HL-60 (cell line): Measurements from ENCODE around the gene ZFHX3.

Source experiments
- DNase-seq, 2 experiments: peaks; one replicate each; pipeline ENCODE4 v3.0.0-alpha.2; 2010 to 2020; ENCODE audit warnings: low read depth in 1 of 2, low spot score in 1 of 2
- H3K27ac ChIP-seq: fragments of 250-450 bp; sonication (Bioruptor Pico); replicated peaks from 2 replicates; pipeline ENCODE4 v1.5.1; 2020; ENCODE audit warnings: mild to moderate bottlenecking, moderate library complexity
- H3K27me3 ChIP-seq: fragments of 250-450 bp; sonication (Bioruptor Pico); 2 replicates; pipeline ENCODE4 v1.5.1; 2021; ENCODE audit warnings: mild to moderate bottlenecking, moderate library complexity; ENCODE audit not compliant: insufficient read depth, poor library complexity, severe bottlenecking
- H3K4me3 ChIP-seq: replicated peaks from 2 replicates; pipeline ENCODE4 v1.5.1; 2011; ENCODE audit warnings: mild to moderate bottlenecking, control low read depth, low read length; ENCODE audit not compliant: insufficient read depth
- CTCF ChIP-seq: IDR thresholded peaks from one replicate; pipeline ENCODE4 v1.5.1; 2011; ENCODE audit warnings: low read length, control low read depth, inconsistent platforms; ENCODE audit not compliant: insufficient read depth
- GABPA ChIP-seq: IDR thresholded peaks from 2 replicates; pipeline ENCODE4 v1.6.1; 2012; ENCODE audit warnings: low read depth
- POLR2AphosphoS5 ChIP-seq: IDR thresholded peaks from 2 replicates; pipeline ENCODE4 v1.6.1; 2012; ENCODE audit warnings: low read depth
- REST ChIP-seq: IDR thresholded peaks from 2 replicates; pipeline ENCODE4 v1.6.1; 2012; ENCODE audit warnings: low read depth; ENCODE audit not compliant: insufficient replicate concordance
- SPI1 ChIP-seq: IDR thresholded peaks from 2 replicates; pipeline ENCODE4 v1.6.1; 2012; ENCODE audit warnings: low read depth, mild to moderate bottlenecking, borderline replicate concordance

ZFHX3 gene

GRCh38 chr16:73062743-73063733, 15.1 kb upstream of the ZFHX3 start:
- TF ChIP-seq REST (no peak), GABPA (no peak), CTCF (no peak), SPI1 (no peak), POLR2AphosphoS5 (no peak)
- Histone ChIP-seq H3K27me3 (peaks cover 61% of the 10 kb centered on the region), H3K27ac (no peak overlapping the region), H3K4me3 (no peak overlapping the region)
- DNase-seq, result no peak

GRCh38 chr16:73062001-73062616, 14.2 kb upstream of the ZFHX3 start:
- Histone ChIP-seq H3K27ac (no peak overlapping the region), H3K4me3 (no peak overlapping the region), H3K27me3 (peaks cover 61% of the 10 kb centered on the region)
- DNase-seq, result no peak
- TF ChIP-seq CTCF, result no peak
- TF ChIP-seq GABPA, result no peak
- no peak for TF ChIP-seq REST
- TF ChIP-seq SPI1, result no peak
- no peak for TF ChIP-seq POLR2AphosphoS5

GRCh38 chr16:73060892-73061490, 13.1 kb upstream of the ZFHX3 start:
- no peak overlapping the region for H3K4me3 ChIP-seq
- H3K27ac ChIP-seq, result no peak overlapping the region
- TF ChIP-seq GABPA, result no peak
- TF ChIP-seq REST, result no peak
- TF ChIP-seq CTCF, result no peak
- TF ChIP-seq SPI1, result no peak
- no peak for TF ChIP-seq POLR2AphosphoS5
- DNase-seq, result no peak
- peaks cover 57% of the 10 kb centered on the region for H3K27me3 ChIP-seq
